Activated T-helper 1 cell treated with anti-CD3 and anti-CD28 coated beads, Interleukin-2, amount 50 U/mL, for 16 hours (primary cell): ENCODE data around the gene DIAPH2.

Experiments
- DNase-seq, 2 donors: peaks; one replicate each; pipeline ENCODE4 v3.0.0-alpha.2; 2020; ENCODE audit warnings: low read depth in 1 of 2, low spot score in 1 of 2

Gene DIAPH2

DNA sequence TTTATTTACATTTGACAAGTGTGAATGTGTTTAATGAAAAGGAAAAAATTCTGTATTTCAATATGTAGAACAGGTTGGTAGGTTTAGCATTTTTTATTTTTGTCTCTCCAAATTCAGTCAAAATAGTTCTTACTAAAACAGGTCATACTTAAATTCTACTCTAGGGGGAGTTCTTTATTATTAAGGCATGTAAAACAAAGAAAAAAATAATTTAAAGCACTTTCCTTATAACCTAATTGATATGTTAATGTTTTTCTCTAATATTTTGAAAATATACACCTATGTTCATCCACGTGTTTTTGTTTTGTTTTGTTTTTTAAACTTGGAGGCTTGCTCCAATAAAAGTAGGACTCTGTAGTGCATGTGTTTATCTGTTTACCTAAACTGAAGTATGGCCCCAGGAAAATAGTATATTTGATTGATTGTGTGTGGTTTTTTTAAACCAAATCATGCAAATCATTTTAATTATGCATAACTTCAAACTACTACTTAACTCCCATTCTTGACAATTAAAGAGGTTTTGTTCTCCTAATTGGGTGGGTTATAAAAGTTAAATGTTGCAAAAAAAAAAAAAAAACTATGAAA, 761.7 kb downstream of the DIAPH2 start:
- DNase-seq: no peak

DNA sequence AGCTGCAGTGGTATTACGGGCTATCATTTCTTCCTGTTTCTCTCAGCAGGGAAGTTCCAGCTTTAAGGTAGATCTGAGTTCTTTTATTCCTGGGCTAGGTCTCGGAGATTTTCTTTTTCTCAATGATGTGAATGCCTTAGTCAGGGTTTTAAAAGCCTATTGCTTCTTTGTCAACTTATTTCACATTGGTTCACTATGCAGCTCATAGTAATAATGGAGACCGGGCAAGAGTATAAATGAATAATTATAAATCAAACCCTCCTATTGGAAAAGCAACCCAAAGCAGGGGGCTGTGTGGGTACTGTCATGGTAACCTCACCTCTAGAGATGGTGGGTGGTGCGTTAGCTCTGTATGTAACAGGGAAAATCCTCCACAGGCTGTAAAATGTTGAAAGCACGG, 762.7 kb downstream of the DIAPH2 start:
- DNase-seq: no peak

DNA sequence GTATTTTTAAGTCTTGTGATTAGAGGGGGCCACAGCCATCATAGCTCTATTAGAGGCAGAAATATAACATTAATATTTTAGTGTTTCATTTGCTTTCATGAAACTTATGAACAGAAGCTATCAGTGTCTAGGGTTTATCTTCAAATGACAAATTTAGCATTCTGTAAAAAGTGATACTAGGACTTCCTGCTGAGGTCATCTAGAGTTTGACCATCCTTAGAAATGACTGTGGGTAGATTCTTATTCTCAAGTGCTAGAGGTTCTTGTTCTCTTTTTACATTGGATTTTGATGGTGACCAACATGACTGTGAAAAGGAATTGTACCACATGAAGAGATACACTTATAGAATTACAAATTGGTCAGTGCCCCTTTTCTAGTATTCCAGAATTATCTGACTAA, 767.6 kb downstream of the DIAPH2 start:
- no peak for DNase-seq

DNA sequence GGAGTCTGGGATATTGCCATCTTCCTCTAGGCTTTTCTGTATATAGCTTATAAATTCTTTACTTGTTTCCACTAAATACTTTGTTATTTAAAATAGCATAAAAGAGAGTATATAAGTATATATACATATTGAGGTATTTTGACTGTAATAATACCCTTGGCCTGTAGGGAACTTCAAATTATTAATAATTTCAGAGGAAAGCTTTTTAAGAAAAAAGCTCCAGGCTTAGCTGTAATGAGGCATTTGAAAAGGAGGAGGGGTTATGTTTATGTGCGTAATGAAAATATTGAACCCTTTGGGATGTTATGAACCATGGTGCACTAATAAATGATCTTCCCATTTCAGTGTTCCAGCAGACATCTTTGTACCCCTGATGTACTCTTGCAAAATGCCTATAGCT, 777.1 kb downstream of the DIAPH2 start:
- no peak for DNase-seq

DNA sequence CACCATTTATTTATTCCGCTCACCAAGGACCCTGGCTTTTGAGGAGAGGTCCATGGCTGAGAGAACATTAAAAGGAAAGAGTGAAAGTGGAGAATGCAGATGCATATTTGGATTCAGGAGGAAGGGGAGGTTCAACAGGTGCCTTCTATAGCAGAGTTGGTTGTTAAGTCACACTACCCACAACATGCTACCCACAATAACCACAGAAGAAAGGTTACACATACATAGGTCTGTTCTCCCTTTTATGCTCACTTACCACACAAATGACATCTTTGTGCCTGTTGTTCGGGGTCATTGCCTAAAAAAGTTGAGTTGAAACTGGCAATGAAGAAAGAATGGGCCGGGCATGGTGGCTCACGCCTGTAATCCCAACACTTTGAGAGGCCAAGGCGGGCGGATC, 786.4 kb downstream of the DIAPH2 start:
- DNase-seq: no peak

DNA sequence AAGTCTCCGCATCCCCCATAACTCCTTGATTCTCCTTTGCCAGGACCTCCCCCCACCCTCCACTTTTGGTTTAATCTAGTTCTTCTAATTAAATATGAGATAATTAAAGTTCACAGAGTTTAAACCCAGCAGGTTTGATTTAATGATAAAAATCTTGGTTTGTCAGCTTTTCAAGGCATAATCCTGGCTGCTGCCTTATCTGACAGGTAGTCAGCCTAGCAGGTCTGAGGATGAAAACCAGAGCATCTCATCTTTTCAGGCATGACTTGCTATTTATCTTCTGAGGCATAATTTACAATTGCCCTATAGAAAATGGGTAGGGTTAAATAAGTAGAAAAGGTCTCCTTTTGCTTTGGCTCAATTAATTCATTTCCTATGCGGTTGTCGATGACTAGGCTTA, 790.3 kb downstream of the DIAPH2 start:
- DNase-seq: no peak

DNA sequence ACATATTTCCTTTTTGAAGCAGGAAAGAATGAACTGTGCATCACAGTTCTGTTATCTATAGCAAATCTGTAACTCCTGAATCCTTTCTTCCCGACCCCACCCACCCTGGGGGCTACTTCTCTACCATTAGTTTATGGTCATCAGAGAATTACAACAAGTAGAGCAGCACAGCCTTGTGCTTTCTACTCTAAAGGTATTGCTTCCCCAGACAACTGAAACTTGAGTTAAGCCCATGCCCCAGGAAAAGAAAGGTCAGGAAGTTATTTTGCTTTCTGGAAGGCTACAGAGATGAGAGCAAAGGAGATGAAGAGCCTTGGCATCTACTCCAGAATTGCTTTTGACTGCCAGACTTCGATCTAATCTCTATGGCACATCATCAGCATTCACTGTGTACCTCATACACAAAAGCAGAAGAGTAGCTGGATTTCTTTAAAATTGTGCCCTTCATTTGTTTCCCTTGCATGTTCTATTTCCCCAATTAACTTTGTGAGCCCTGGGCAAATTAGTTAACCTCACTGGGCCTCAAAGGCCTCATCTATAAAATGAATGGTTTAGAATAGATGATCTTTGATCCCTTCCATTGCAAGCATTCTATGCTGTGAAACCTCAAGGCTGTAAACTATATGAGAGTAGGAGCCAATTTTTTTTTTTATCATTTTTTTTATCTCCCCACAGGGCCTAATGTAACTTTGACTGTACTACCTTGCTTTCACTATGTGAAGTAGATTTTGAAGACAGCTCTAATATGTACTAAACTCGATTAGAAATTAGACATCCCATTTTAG, 794.7 kb downstream of the DIAPH2 start:
- no peak for DNase-seq

DNA sequence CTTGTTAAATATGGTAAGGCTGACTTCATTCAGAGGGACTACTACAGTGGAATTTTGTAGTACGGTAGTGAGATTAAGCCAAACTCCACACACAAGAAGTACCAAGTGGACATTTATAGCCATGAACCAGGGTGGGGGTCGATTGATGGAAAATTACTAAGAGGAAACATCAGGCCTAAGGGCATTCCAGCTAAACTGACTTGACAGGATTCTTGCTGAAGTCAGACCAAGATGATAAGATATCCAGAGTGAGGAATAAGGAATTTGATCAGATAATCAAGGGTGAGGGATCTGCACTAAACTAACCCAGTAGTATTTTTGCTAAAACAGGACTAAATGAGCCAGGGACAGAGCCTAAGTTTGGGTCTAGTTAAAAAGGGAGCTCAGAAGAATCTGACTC, 796.6 kb downstream of the DIAPH2 start:
- DNase-seq: no peak

DNA sequence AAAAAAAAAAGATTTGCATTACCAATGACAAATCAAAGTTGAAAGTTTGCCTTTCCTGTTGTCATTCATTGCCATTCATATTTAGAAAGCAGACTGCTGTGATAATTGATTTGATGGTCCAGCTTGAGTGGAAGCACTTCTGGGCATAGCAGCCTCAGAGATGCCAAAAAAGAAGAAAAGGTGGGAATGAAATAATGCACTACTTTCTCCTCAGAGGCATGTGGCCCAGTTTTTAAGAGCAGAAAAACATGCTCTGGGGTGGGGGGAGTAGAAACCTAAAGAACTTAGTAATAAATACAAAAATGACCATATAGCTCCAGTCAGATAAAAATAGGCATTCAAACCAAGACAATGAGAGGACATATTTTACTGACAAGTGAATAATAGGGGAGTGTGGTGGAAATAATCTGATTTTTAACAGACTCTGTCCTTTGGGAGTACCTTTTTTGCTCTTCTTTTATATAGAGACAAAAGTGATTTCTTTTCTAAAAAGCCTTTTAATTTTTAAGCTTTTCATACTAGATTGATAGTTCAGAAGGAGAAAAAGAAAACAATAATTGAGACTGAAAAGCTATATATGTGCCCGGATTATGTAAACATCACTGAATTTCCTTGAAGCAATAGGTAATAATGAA, 798.1 kb downstream of the DIAPH2 start:
- DNase-seq: no peak

DNA sequence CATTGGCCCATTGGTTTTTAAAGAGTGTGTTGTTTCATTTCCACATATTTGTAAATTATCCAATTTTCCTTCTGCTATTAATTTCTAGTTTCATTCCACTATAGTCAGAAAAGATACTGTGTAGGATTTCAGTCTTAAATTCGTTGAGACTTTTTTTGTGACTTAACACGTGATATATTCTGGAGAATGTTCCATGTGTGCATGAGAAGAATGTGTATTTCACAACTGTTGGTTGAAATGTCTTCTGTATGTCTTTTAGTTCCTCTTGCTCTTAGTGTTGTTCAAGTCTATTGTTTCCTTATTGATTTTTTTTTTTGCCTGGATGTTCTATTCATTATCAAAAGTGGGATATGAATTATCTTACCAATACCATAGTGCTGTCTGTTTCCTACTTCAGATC, 806.0 kb downstream of the DIAPH2 start:
- DNase-seq: no peak

DNA sequence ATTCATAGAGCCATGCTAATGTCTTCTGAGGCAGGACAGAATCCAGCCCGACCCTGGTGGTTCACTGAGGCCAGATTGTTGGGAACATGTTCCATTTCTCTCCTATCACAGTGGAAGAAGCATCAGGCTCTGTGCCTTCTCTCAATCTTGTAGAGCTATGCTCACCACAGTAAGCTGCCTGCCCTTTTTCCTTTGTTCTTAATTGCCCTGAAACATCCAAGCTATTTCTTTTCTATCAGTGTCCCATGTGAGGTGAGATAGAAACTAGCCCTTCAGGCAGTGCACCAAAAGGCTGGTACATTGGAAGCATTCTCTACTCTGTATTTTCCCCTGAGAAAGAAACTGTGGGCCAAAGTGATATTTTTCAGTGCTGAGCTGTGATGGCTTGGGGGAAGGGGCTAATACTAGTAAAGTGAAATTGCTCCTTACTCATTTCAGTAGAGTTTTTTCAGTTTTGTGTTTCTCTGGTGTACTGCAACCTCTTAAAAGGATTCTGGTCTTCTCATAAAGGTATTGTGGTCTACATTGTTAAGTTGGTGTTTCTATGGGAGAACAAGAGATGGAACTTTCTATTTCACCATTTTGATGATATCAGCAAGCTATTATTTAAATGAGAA, 810.2 kb downstream of the DIAPH2 start:
- no peak for DNase-seq

DNA sequence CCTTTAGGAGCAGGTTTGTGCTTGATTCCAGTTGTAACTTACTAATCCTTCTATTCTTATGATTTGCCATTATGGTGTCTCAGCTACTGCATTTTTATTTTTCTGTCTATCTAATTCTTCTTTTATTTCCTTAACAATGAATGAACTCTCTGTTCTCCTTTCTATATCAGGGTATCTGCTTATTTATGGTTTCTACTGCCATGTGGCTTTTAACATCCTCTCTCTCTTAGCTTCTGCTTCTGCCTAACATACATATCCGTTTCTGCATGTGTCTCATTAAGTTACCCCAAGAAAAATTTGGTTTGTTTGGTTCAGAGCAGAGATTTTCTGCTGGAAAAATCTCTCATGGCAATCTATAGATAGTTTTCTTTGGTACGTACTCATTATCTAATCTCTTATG, 813.5 kb downstream of the DIAPH2 start:
- no peak for DNase-seq

DNA sequence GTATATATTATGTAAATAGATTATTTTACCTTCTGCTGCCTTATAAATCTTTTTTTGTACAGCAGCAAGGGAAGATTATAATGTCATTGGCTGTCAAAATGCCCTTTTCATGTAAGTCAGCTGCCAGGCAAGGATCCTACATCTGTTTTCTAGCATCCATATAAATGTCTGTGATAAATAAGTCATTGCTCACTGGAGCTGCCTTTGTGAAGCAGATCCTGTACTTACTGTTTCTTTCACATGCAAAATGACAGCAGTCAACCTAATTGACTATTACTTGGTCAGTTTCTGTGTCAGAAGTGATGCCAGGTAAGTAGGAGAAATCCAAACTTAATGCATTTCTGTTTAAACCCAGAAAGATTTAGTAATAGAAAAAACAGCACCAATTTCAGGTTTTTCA, 819.8 kb downstream of the DIAPH2 start:
- no peak for DNase-seq

DNA sequence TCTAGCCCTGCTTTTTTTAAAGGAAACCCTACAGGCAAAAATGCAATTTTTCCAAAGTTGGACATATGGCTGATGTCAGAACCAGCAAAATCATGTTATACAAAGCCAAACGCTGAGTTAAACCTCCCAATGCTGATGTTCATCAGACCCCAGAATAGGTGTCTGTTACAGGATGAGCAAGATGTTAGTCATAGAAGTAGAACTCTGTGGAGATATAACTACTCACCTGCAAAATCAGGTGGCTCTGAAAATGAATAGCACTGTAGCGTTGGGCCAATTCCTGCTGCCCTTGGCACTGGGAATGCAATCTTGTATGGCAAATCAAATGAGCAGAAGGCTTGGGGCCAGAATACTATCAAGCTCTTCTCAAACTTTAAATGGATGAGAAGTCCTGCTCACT, 833.1 kb downstream of the DIAPH2 start:
- no peak for DNase-seq

DNA sequence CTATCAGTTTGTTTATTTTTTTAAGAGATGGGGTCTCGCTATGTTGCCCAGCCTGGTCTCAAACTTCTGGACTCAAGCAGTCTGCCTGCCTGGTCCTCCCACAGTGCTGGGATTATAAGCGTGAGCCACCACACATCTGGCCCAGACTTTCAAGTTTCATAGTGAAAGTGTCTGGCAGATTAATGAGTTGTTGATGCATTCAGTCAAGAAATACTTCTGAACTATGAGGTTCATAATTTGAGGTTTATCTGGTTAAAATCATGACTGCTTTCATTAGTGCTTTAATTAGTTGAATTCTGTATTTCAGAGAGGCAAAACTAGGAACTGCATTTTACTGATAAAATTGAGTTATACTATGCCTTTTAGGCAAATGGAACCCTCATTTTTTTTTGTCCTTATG, 837.7 kb downstream of the DIAPH2 start:
- DNase-seq: no peak

DNA sequence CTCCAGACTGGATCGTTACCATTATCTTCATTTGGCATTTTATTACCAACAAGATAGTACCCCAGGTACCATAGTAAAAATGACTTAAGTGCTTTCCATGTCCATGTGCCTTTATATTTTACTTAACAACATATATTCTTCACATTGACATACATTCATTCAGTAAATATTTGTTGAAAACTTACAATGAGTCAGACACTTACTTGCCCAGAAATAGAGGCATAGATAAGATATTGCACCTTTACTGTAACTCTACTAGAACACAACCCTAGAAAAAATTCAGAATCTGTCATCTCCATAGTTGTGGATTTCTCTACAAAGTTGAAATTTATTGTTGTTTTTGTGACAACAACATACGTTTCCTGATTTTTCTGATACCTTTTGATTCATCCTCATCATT, 839.7 kb downstream of the DIAPH2 start:
- no peak for DNase-seq

DNA sequence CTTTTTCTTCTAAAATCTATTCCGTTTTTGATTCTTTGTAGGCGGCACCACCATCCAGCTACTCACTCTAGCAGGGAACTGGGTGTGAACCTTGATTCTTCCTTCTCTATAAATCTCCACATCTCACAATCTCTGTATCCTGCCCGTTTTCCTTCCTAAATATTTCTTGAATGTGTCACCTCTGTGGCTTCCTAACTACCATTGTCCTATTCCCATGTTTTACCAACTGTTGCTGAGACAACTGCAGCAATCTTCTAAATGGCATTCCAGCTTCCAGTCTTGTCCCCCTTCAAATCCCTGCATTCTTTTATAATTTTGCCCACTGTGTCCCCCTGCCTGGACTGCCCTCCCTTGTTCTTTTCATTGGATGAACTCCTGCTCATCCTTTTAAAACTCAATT, 840.4 kb downstream of the DIAPH2 start:
- DNase-seq: no peak

DNA sequence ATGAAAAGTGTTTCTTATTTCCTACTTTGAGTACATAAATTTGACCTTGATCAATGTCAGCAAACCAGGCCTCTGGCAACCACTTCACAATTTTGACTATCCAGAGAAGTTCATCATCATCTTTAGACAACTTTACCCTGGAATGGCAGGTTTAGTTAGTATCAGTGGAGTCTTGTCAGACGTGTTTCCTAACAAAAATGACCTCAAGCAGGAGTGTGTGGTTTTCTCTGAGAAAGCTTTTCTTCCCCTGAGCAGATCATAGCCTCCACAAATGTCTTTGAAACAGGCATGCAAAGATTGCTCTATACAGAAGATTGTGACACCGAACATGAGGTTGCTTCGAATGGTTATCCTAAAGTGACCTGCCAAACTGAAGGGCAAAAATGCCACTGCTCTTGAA, 841.3 kb downstream of the DIAPH2 start:
- no peak for DNase-seq

DNA sequence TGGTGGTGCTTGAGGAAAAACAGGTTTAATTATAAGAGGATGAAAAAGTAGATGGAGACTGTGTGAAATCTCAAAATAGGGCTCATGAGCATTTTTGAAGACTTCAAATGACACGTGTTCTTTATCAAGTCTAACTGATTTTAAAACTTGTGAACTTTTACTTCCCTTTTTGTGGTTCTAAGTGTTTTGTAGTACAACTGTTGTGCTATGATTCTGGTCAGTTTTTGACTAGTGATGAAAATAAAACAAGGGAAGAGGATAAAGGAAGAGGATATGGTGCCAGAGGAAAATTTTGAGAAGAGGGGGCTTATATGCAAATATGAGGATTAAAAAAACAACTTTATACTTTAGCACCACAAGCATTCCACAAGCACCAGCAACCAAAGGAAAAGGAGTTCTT, 843.1 kb downstream of the DIAPH2 start:
- DNase-seq: no peak

DNA sequence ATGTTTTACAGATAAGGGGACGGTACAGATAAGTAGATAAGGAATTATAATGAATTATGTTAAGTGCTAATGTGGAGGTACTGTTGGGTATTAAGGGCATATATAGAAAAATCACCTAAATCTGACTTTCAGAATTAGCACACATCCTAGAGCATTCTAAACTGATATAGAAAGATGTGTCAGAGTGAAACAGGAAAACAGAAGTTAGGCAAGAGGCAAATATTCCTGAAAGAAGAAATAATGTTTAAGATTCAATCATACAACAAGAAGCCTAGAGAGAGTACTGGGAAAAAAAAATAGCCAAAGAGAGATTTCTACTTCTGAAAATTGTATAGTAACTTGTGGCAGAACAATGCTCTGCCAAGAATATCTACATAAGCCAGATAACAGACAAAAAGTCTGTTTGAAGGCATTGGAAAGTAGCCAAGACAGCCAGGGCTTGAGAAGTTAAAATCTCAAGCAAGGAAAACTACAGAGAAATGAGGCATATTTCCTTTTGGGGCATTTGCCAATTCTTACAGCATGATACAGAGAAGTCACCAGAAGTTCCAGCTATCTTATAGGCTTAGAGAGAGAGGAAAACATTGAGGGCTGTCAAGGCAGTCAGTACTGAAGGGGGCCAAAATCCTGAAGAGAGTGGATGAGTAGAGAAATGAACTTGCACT, 845.0 kb downstream of the DIAPH2 start:
- DNase-seq: no peak

DNA sequence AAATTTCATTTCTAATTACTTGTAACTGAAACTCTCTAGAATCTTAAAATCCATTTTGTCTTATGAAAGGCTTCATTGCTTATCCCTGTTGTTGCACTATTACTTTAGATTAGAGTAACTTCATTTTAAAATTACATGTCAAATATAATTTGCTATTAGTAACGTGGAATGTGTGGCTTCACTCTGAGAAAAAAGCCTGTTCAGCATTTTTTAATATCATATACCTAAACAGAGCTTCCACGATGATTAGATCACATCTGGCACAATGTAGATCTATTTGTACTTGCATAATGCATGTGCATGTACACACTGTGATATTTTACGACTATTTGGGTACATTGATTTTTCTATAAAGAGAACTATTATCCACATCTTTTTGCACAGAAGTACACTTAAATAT, 847.2 kb downstream of the DIAPH2 start:
- DNase-seq: no peak

DNA sequence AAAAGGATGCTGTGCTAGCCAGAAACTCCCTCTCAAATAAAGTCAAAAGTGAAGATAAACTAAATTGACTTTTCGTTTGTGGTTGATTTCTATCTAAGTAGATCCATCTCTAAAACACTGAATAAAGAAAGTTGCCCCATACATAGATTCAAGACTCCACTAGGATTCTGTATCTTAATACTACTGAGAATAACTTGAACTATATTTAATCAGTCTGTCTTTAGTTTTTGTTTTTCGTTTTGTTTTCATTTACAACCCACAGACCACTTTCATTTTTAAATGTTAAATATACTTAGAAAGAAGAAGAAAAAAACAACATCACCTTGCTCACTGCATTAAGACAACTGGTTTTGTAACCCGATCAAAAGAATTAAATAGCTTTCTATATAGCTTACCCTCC, 854.1 kb downstream of the DIAPH2 start:
- no peak for DNase-seq
